Activated CD8-positive, alpha-beta T cell treated with anti-CD3 and anti-CD28 coated beads, Interleukin-2, amount 10 ng/mL, durations not matched to agents 7 days and 5 days (primary cell): Measurements from ENCODE around the gene DOCK4. TPM values are rescaled to one million over a fixed set of nuclear protein-coding genes. Genes with fewer than 3 reads are reported as not detected.

Experiments
- ATAC-seq: fragments of 150-1000 bp; cut with Tn5 transposase; one replicate; pipeline ENCODE4 v1.10.0; 2021; ENCODE audit warnings: moderate library complexity
- CTCF ChIA-PET: fragments of 350-600 bp; sonication (Branson Sonifier 250); formaldehyde crosslinking; loops from one replicate; lab custom pipeline; 2021; ENCODE audit warnings: antibody characterized with exemption; lab: Charles Lee
- POLR2A ChIA-PET: fragments of 350-600 bp; sonication (Branson Sonifier 250); formaldehyde crosslinking; loops from one replicate; lab custom pipeline; 2021; ENCODE audit warnings: antibody characterized with exemption; lab: Charles Lee
- DNase-seq: peaks from one replicate; pipeline ENCODE4 v3.0.0-alpha.2; 2020
- H3K27ac Mint-ChIP-seq: one replicate; pipeline ENCODE4 v1.8.0; 2021; ENCODE audit warnings: mild to moderate bottlenecking, mixed read lengths
- H3K27me3 Mint-ChIP-seq: one replicate; pipeline ENCODE4 v1.8.0; 2021; ENCODE audit warnings: low read depth, mixed read lengths
- H3K36me3 Mint-ChIP-seq: one replicate; pipeline ENCODE4 v1.8.0; 2021; ENCODE audit warnings: low read depth, mixed read lengths
- H3K4me1 Mint-ChIP-seq: one replicate; pipeline ENCODE4 v1.8.0; 2021; ENCODE audit warnings: low read depth, mixed read lengths
- H3K4me3 Mint-ChIP-seq: one replicate; pipeline ENCODE4 v1.8.0; 2021; ENCODE audit warnings: mild to moderate bottlenecking, mixed read lengths
- H3K9me3 Mint-ChIP-seq: one replicate; pipeline ENCODE4 v1.8.0; 2022; ENCODE audit warnings: mixed read lengths; ENCODE audit not compliant: insufficient read depth
- total RNA-seq, 2 experiments: library from RNA; stranded (reverse); gene quantifications; one replicate each; pipeline ENCODE4 v1.2.3, GENCODE V29; 2021

The DOCK4 gene
- total RNA-seq, 2 experiments from 2014 or later = 0.10 to 0.18 TPM

GRCh38 chr7:112162784-112163506, 43.3 kb downstream of the DOCK4 start:
- H3K27ac Mint-ChIP-seq = no peak overlapping the region
- CTCF ChIA-PET = no interaction called here

GRCh38 chr7:112162142-112162766, 43.9 kb downstream of the DOCK4 start:
- Mint-ChIP-seq H3K4me3 (no peak overlapping the region), H3K9me3 (no peaks in the 10 kb centered on the region), H3K36me3 (no peaks in the 10 kb centered on the region), H3K4me1 (no peaks in the 10 kb centered on the region), H3K27me3 (peaks cover 14% of the 10 kb centered on the region), H3K27ac (no peak overlapping the region)
- DNase-seq (no peak), ATAC-seq (no peak)
- POLR2A ChIA-PET = no interaction called here
- CTCF ChIA-PET = no interaction called here

More at GRCh38 chr7:112162784-112163506, 43.3 kb downstream of the DOCK4 start:
- no peaks in the 10 kb centered on the region for H3K9me3 Mint-ChIP-seq
- peaks cover 14% of the 10 kb centered on the region for H3K27me3 Mint-ChIP-seq
- no peaks in the 10 kb centered on the region for H3K4me1 Mint-ChIP-seq
- ATAC-seq = no peak
- H3K4me3 Mint-ChIP-seq = no peak overlapping the region
- POLR2A ChIA-PET = no interaction called here
- DNase-seq = no peak
- H3K36me3 Mint-ChIP-seq = no peaks in the 10 kb centered on the region

DNA sequence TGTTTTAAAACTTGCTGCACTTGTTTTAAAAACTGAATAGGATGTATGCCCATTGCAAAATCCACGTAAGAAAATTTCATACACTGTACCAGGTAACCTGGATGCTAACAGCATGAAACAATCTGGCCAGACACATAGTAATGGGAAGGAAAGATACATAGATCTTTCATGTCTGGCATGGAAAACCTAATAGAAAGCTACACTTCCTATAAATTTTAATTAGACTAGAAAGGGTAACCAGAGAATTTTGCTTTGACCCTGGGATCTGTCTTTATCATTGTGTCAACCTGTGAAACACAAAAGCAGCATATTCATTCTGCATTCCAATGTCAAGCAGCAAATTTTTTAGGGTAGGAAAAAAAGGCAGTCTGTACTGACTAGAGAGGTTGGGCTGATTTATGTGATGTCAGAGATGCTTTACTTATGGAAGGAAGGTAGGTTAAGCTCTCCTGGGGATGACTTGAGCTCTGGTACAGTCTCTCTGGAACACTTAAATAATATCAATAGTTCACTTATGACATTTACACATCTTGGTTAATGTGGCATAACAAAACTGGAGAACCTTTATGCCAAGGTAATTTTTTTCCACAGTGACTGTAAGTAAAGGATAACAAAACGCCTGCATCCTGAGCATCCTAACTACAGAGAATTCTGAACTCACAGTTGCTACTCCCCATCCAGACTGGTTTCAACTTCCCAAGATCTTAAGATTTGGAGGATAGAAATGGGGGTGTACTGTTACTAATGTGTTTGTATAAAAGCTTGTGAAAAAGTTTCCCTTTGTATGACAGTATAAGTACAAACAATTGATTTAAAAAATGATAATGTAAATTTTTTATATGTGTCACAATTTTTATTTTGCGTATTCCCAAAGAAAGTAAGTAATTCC, 44.7 kb downstream of the DOCK4 start:
- ATAC-seq (no peak), DNase-seq (no peak)
- Mint-ChIP-seq H3K36me3 (no peaks in the 10 kb centered on the region), H3K27ac (no peak overlapping the region), H3K4me3 (no peak overlapping the region), H3K27me3 (peaks cover 14% of the 10 kb centered on the region), H3K4me1 (peaks cover 2% of the 10 kb centered on the region), H3K9me3 (no peaks in the 10 kb centered on the region)
- ChIA-PET POLR2A (no interaction called here), CTCF (no interaction called here)

- ChIA-PET CTCF (no interaction called here), POLR2A (no interaction called here)
- H3K27me3 Mint-ChIP-seq = peaks cover 14% of the 10 kb centered on the region
Measured at GRCh38 chr7:112160771-112161150, 45.4 kb downstream of the DOCK4 start.

DNA sequence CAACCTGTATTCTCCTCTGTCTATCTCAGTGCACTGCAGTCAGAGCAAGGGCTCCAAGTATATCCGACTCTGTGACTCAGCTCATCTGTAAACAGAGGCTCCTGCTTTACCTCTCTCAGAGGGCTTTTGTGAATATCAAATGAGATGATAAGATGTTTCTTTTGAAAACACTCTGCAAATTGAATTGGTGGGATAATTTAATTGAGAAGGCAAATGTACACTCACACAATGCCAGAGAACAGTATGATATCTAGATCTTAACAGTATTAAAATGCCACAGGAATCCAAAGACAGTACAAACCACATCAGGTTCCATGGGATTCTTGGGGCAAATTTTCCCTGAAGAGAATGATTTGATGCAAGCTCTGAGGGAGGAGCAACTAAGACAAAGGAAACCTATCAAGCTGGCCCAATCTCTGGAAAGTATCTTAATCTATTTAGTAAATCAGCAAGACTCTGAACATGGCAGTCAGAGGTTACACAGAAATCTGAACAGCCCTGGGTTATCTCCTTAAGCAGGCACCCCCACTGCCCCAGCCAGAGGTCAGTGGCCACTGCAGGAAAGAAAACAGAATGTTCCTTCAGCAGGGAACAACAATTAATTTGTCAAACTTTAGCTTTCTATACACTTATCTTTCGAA, 45.9 kb downstream of the DOCK4 start:
- ChIA-PET CTCF (no interaction called here), POLR2A (no interaction called here)
- no peaks in the 10 kb centered on the region for H3K36me3 Mint-ChIP-seq
- no peak for ATAC-seq
- H3K27me3 Mint-ChIP-seq = peaks cover 14% of the 10 kb centered on the region
- H3K4me3 Mint-ChIP-seq = no peak overlapping the region
- H3K9me3 Mint-ChIP-seq = no peaks in the 10 kb centered on the region
- no peak overlapping the region for H3K27ac Mint-ChIP-seq
- peaks cover 2% of the 10 kb centered on the region for H3K4me1 Mint-ChIP-seq
- no peak for DNase-seq

More at GRCh38 chr7:112160771-112161150, 45.4 kb downstream of the DOCK4 start:
- no peak for DNase-seq
- no peak overlapping the region for H3K27ac Mint-ChIP-seq
- no peak overlapping the region for H3K4me3 Mint-ChIP-seq
- H3K36me3 Mint-ChIP-seq = no peaks in the 10 kb centered on the region
- H3K4me1 Mint-ChIP-seq = peaks cover 2% of the 10 kb centered on the region
- no peaks in the 10 kb centered on the region for H3K9me3 Mint-ChIP-seq
- no peak for ATAC-seq

DNA sequence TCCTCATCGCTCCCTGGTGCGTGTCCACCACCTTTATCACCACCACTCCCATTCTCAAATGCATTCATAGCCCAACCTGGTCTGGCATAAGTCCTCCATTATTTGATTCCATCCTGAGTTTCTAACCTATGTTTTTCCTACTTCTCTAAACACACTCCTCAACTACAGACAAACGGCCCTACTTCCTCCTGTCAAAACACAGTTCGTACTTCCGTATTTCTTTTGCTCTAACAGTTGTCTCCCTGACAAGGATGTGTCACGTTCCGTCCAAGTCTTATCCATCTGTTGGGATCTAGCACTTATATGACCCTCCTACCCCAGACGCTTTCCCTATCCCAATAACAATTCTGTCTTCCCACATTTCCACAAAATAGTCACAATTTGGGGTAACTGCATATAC, 46.8 kb downstream of the DOCK4 start:
- H3K4me1 Mint-ChIP-seq = peaks cover 2% of the 10 kb centered on the region
- no peak for ATAC-seq
- CTCF ChIA-PET = no interaction called here
- H3K27ac Mint-ChIP-seq = no peak overlapping the region
- H3K4me3 Mint-ChIP-seq = no peak overlapping the region
- H3K27me3 Mint-ChIP-seq = peaks cover 18% of the 10 kb centered on the region
- no peaks in the 10 kb centered on the region for H3K36me3 Mint-ChIP-seq
- DNase-seq = no peak
- H3K9me3 Mint-ChIP-seq = no peaks in the 10 kb centered on the region
- POLR2A ChIA-PET = no interaction called here

GRCh38 chr7:112157072-112157471, 49.1 kb downstream of the DOCK4 start:
- POLR2A ChIA-PET = no interaction called here

DNA sequence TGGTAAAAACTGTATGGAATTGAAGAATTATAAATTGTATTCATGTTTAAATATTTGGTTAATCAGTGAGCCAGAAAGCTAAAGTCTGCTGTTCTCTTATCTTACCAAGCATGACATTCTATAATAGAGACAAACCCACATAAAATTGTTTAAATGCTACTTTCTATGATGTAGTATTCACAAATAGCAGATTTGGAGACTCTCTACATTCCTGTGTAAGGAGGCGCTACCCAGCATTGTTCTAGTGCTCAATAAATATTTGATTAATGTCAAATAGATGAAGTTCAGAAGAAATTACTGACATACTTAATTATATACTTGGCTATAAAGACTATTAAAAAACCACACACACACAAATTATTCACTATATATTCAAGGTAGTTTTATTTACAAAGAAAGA, 49.8 kb downstream of the DOCK4 start:
- no peak overlapping the region for H3K27ac Mint-ChIP-seq
- no peaks in the 10 kb centered on the region for H3K36me3 Mint-ChIP-seq
- DNase-seq = no peak
- no peak for ATAC-seq
- H3K27me3 Mint-ChIP-seq = peaks cover 17% of the 10 kb centered on the region
- ChIA-PET POLR2A (no interaction called here), CTCF (no interaction called here)
- H3K4me3 Mint-ChIP-seq = no peak overlapping the region
- H3K4me1 Mint-ChIP-seq = peaks cover 2% of the 10 kb centered on the region
- H3K9me3 Mint-ChIP-seq = no peaks in the 10 kb centered on the region

More at GRCh38 chr7:112157072-112157471, 49.1 kb downstream of the DOCK4 start:
- Mint-ChIP-seq H3K36me3 (no peaks in the 10 kb centered on the region), H3K9me3 (no peaks in the 10 kb centered on the region), H3K4me3 (no peak overlapping the region), H3K27me3 (peaks cover 17% of the 10 kb centered on the region), H3K27ac (no peak overlapping the region), H3K4me1 (peaks cover 2% of the 10 kb centered on the region)
- CTCF ChIA-PET = no interaction called here
- ATAC-seq = no peak
- no peak for DNase-seq

GRCh38 chr7:112154690-112155089, 51.5 kb downstream of the DOCK4 start:
- Mint-ChIP-seq H3K36me3 (no peaks in the 10 kb centered on the region), H3K4me3 (no peak overlapping the region), H3K27me3 (peaks cover 23% of the 10 kb centered on the region), H3K4me1 (peaks cover 2% of the 10 kb centered on the region), H3K9me3 (no peaks in the 10 kb centered on the region), H3K27ac (no peak overlapping the region)
- DNase-seq = no peak
- ChIA-PET POLR2A (no interaction called here), CTCF (no interaction called here)
- ATAC-seq = no peak

DNA sequence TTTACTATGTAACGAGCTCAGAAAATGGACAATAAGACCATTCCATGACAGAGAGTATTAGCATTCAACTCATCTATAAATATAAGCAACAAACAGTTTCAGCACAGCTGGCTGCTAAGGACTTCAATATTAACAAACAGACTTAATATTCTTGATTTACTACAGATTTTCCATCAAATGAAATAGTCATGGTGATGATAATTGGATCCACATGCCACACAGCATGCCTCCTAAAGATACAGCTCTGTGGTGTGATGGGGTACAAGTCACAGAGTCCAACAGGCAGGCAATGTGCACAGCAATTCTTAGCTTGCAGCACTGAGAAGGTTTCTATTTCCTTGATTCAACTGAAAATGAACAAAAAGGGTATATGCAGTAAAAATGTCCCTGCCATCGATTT, 54.0 kb downstream of the DOCK4 start:
- ChIA-PET POLR2A (no interaction called here), CTCF (no interaction called here)
- ATAC-seq (no peak), DNase-seq (no peak)
- Mint-ChIP-seq H3K36me3 (no peaks in the 10 kb centered on the region), H3K9me3 (no peaks in the 10 kb centered on the region), H3K27me3 (peaks cover 25% of the 10 kb centered on the region), H3K27ac (no peak overlapping the region), H3K4me3 (no peak overlapping the region), H3K4me1 (peaks cover 2% of the 10 kb centered on the region)

DNA sequence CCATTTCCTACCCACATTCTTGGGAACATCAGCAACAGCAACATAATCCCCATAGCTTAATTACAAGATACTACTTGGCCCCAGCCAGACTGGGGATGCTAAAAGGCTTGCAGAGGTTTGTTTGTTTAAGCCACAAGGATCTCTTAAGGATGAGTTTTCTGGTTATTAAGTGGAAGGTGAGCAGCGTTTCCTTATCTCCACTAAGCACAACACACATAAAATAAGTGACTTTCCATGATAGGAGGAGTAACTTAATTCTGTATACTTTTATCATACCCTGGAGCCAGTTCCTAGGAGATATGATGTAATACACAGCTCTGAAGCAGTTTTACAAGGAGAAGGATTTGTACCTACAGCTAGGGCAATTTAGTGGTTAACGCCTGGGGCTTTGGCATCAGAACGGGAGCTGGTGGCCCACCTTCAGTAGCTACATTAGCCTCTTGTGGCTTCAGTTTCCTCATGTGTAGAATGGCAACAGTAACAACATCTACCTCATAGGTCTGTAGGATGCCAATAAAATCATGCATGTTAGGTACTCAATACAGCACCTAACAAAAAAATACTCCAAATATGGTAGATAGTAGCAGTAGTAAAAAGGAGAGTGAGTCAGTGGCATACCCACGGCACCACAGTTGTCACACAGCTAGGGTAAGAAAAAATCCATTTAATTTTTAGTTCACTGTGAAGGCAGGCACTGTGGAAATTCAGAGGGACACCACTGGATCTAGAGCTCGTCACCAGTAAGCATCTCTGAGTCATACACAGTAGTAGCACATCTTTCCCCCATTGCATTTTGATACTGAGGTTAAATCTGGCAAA, 55.2 kb downstream of the DOCK4 start:
- ChIA-PET POLR2A (interaction anchor here (0.6 to 0.9 kb wide), 2 partner anchors 54 to 72 kb away, joined by 3 read pairs; no protein-coding TSS in a partner anchor), CTCF (no interaction called here)
- peaks cover 25% of the 10 kb centered on the region for H3K27me3 Mint-ChIP-seq
- H3K4me1 Mint-ChIP-seq = no peaks in the 10 kb centered on the region
- H3K27ac Mint-ChIP-seq = no peak overlapping the region
- no peaks in the 10 kb centered on the region for H3K36me3 Mint-ChIP-seq
- H3K9me3 Mint-ChIP-seq = no peaks in the 10 kb centered on the region
- no peak for ATAC-seq
- H3K4me3 Mint-ChIP-seq = no peak overlapping the region
- no peak for DNase-seq
